ENCODE measurements around the gene GKN2. TPM values are rescaled to one million over a fixed set of nuclear protein-coding genes. Genes with fewer than 3 reads are reported as not detected.
A peak's percentile ranks its signal among the peaks of the same experiment; 100 is the strongest.

Gene GKN2
- 0.75 and 0.93 TPM in 2 replicates for polyA plus RNA-seq (2011; rRNA removed)
- 1.2 and 1.4 TPM in 2 replicates for polyA plus RNA-seq (2012; cell fraction: cytosol; rRNA removed)
- 0.88 and 0.96 TPM in 2 replicates for polyA plus RNA-seq (2012; cell fraction: nucleus; rRNA removed)
- 3.3 to 3.7 TPM (median 3.5 TPM) in 3 replicates for polyA plus RNA-seq (2017; fragmentation: RNase III; extraction: RNeasy Plus Mini Kit Qiagen cat#74134 plus additional on column Dnase treatment)
- polyA minus RNA-seq (2011; rRNA and poly(A)+ RNA removed) = not detected in 2 replicates

GRCh38 chr2:68952887-68953521 lies at the start of gene GKN2:
TSS of gene GKN2 (minus strand) at chr2:68952893. CDS start at chr2:68952861, 32 bp downstream.
- POLR2A ChIA-PET = no interaction called here
- Histone ChIP-seq H3K9me3 (no peaks in the 10 kb centered on the region), H3K4me3 (no peak within 1 kb of the TSS), H3K4me1 (peaks cover 6% of the 10 kb centered on the region; the same call in 2 of the 3 replicates), H3K27ac (peak within 1 kb of the TSS in 1 of 2 experiments; percentile 36; a peak in 2 of 6 replicates), H3K4me2 (no peak within 1 kb of the TSS)
- no peak for FAIRE-seq
- 88% methylated on average over 4 of the region's 4 CpGs for WGBS (ENCODE audit: missing lambda C conversion rate)
- DNase-seq (ENCODE audit: low read depth in 1 of 2, low spot score in 1 of 2) = no peak
- TF ChIP-seq RCOR1 (IDR thresholded peaks at IDR 0.05; ENCODE audit: low read depth, low read length) = no peak
- no peak for TF ChIP-seq POLR2A (IDR thresholded peaks at IDR 0.05; ENCODE audit: low read length)
- TF ChIP-seq MAFK (IDR thresholded peaks at IDR 0.05; ENCODE audit: partially characterized antibody) = no peak
- TF ChIP-seq MAZ (IDR thresholded peaks at IDR 0.05; ENCODE audit: borderline replicate concordance, low read depth, low read length) = no peak
- TF ChIP-seq HOXB13 (CRISPR knock-in tag; IDR thresholded peaks at IDR 0.05; ENCODE audit: low read depth) = no peak
- no peak; a peak in 1 of 6 replicates for ATAC-seq
- CTCF ChIA-PET = interaction anchor here (1.2 to 4.1 kb wide), 3 partner anchors 10 to 244 kb away, joined by 3 to 28 read pairs (median 7); partner anchors contain the start of gene ANTXR1

- no peak for FAIRE-seq
- TF ChIP-seq ZSCAN20 (CRISPR knock-in tag; IDR thresholded peaks at IDR 0.05) (no peak), HDAC2 (IDR thresholded peaks at IDR 0.05) (peak; percentile 74; the same call in 1 of the 2 replicates), KDM1A (IDR thresholded peaks at IDR 0.05; ENCODE audit: low read depth) (peak; percentile 79; the same call in 1 of the 2 replicates)
- H3K4me3 ChIP-seq = no peak overlapping the region
- H3K27ac ChIP-seq = no peak overlapping the region
- DNase-seq (ENCODE audit: low read depth in 1 of 2, low spot score in 1 of 2) = no peak
- peaks cover under 1% of the 10 kb centered on the region; the same call in 1 of the 3 replicates for H3K4me1 ChIP-seq
- ChIA-PET CTCF (interaction anchor here (0.9 to 3.0 kb wide), 3 partner anchors 9 to 339 kb away, joined by 3 to 10 read pairs (median 9); no protein-coding TSS in a partner anchor), POLR2A (no interaction called here)
- peaks cover 33% of the 10 kb centered on the region for H3K9me3 ChIP-seq
- ATAC-seq = no peak
- no peak overlapping the region for H3K4me2 ChIP-seq
Observed at GRCh38 chr2:69001879-69002278, 49.2 kb upstream of the GKN2 start.

GRCh38 chr2:68997401-68997800 lies 44.7 kb upstream of the GKN2 start:
- ChIA-PET POLR2A (no interaction called here), CTCF (interaction anchor here (0.6 to 2.8 kb wide), 5 partner anchors 8 to 252 kb away, joined by 3 to 17 read pairs (median 3); partner anchors contain the start of gene ANTXR1)
- no peak for TF ChIP-seq CHD4 (IDR thresholded peaks at IDR 0.05; ENCODE audit: borderline replicate concordance)
- no peak for TF ChIP-seq CTCF (IDR thresholded peaks at IDR 0.05)
- TF ChIP-seq ZSCAN20 (CRISPR knock-in tag; IDR thresholded peaks at IDR 0.05) = no peak
- Histone ChIP-seq H3K4me1 (peaks cover 19% of the 10 kb centered on the region), H3K27ac (no peak overlapping the region), H3K9me3 (peaks cover 24% of the 10 kb centered on the region), H3K4me2 (no peak overlapping the region), H3K4me3 (no peak overlapping the region)
- DNase-seq (ENCODE audit: low read depth in 1 of 2, low spot score in 1 of 2) = no peak
- no peak for FAIRE-seq
- no peak for ATAC-seq

- peaks cover 19% of the 10 kb centered on the region for H3K4me1 ChIP-seq
- no peak for DNase-seq (ENCODE audit: low read depth in 1 of 2, low spot score in 1 of 2)
- ChIA-PET CTCF (interaction anchor here (0.6 to 2.8 kb wide), 6 partner anchors 11 to 732 kb away, joined by 3 to 17 read pairs (median 4); partner anchors contain the start of gene ANTXR1), POLR2A (no interaction called here)
- peak in 1 of 2 experiments; percentile 40; a peak in 2 of 6 replicates for ATAC-seq
- H3K4me3 ChIP-seq = no peak overlapping the region
- 22% methylated on average over 3 of the region's 3 CpGs for WGBS (ENCODE audit: missing lambda C conversion rate)
- H3K9me3 ChIP-seq = peaks cover 9% of the 10 kb centered on the region; the same call in 1 of the 3 replicates
- FAIRE-seq = no peak
- H3K27ac ChIP-seq = peak overlapping the region in 1 of 2 experiments; percentile 25; a peak in 1 of 6 replicates
- H3K4me2 ChIP-seq = peak overlapping the region; percentile 19; the same call in 1 of the 3 replicates
- TF ChIP-seq TFCP2L1 (CRISPR knock-in tag; IDR thresholded peaks at IDR 0.05) (no peak), PBX3 (IDR thresholded peaks at IDR 0.05) (no peak), SMC3 (IDR thresholded peaks at IDR 0.05) (no peak), CHD2 (IDR thresholded peaks at IDR 0.05; ENCODE audit: low read length, partially characterized antibody) (no peak), CBX2 (IDR thresholded peaks at IDR 0.05; ENCODE audit: borderline replicate concordance, low read depth) (no peak), POLR2AphosphoS2 (conservative IDR thresholded peaks at IDR 0.05; ENCODE audit: low read length) (no peak), ZFP36 (IDR thresholded peaks at IDR 0.05; ENCODE audit: borderline replicate concordance, partially characterized antibody) (no peak), HEYL (CRISPR knock-in tag; IDR thresholded peaks at IDR 0.05) (no peak), ZNF302 (CRISPR knock-in tag; IDR thresholded peaks at IDR 0.05) (no peak), USF2 (IDR thresholded peaks at IDR 0.05) (no peak), TP53 (CRISPR knock-in tag; IDR thresholded peaks at IDR 0.05) (no peak), SREBF2 (IDR thresholded peaks at IDR 0.05) (no peak), NPAS2 (CRISPR knock-in tag; IDR thresholded peaks at IDR 0.05; ENCODE audit: borderline replicate concordance) (no peak), ELK1 (IDR thresholded peaks at IDR 0.05; ENCODE audit: low read depth, low read length) (no peak), BHLHE40 (IDR thresholded peaks at IDR 0.05; ENCODE audit: low read depth, low read length) (no peak), ESRRA (IDR thresholded peaks at IDR 0.05; ENCODE audit: borderline replicate concordance, low read length) (no peak)
Observed at GRCh38 chr2:68995916-68996315, 43.2 kb upstream of the GKN2 start.
